H9 (cell line): Measurements from ENCODE around the gene TFF2. TPM values are rescaled to one million over a fixed set of nuclear protein-coding genes. Genes with fewer than 3 reads are reported as not detected.

Experiments used
- DNase-seq: peaks from one replicate; pipeline ENCODE4 v3.0.0-alpha.2; 2017
- H2AFZ ChIP-seq: one replicate; pipeline ENCODE4 v1.6.1; 2013; ENCODE audit warnings: mild to moderate bottlenecking, low read length, control low read depth, moderate library complexity
- H2AK5ac ChIP-seq: 2 replicates; pipeline ENCODE4 v1.6.1; 2013; ENCODE audit warnings: low read length, control low read depth, mixed read lengths; ENCODE audit not compliant: insufficient read length
- H2BK120ac ChIP-seq: one replicate; pipeline ENCODE4 v1.6.1; 2013; ENCODE audit warnings: low read depth, mild to moderate bottlenecking, low read length, control low read depth, inconsistent platforms; ENCODE audit not compliant: poor library complexity, severe bottlenecking
- H2BK12ac ChIP-seq: 2 replicates; pipeline ENCODE4 v1.6.1; 2013; ENCODE audit warnings: low read length, control low read depth, mixed read lengths, low read depth; ENCODE audit not compliant: insufficient read length
- H2BK15ac ChIP-seq: 2 replicates; pipeline ENCODE4 v1.6.1; 2013; ENCODE audit warnings: low read depth, low read length, control low read depth
- H2BK20ac ChIP-seq: one replicate; pipeline ENCODE4 v1.6.1; 2013; ENCODE audit warnings: low read depth, mild to moderate bottlenecking, low read length, control low read depth, inconsistent platforms; ENCODE audit not compliant: poor library complexity, severe bottlenecking
- H2BK5ac ChIP-seq: 2 replicates; pipeline ENCODE4 v1.6.1; 2013; ENCODE audit warnings: low read length, control low read depth, mixed read lengths; ENCODE audit not compliant: insufficient read length
- H3K14ac ChIP-seq: 2 replicates; pipeline ENCODE4 v1.6.1; 2013; ENCODE audit warnings: low read length, control low read depth; ENCODE audit not compliant: insufficient read depth
- H3K18ac ChIP-seq: 2 replicates; pipeline ENCODE4 v1.6.1; 2013; ENCODE audit warnings: low read depth, mild to moderate bottlenecking, mixed read lengths, low read length, control low read depth; ENCODE audit not compliant: insufficient read length
- H3K23ac ChIP-seq: 2 replicates; pipeline ENCODE4 v1.6.1; 2013; ENCODE audit warnings: low read length, control low read depth, mixed read lengths, low read depth; ENCODE audit not compliant: insufficient read length
- H3K23me2 ChIP-seq: 2 replicates; pipeline ENCODE4 v1.6.1; 2013; ENCODE audit warnings: low read depth, mild to moderate bottlenecking, mixed read lengths, low read length, control low read depth; ENCODE audit not compliant: insufficient read length, poor library complexity, severe bottlenecking
- H3K27ac ChIP-seq: 2 replicates; pipeline ENCODE4 v1.5.1; 2013; ENCODE audit warnings: low read length, control low read depth, mixed read lengths, low read depth; ENCODE audit not compliant: insufficient read length
- H3K27me3 ChIP-seq: 2 replicates; pipeline ENCODE4 v1.6.1; 2013; ENCODE audit warnings: low read length, control low read depth, inconsistent platforms; ENCODE audit not compliant: insufficient read depth
- H3K4ac ChIP-seq: 2 replicates; pipeline ENCODE4 v1.6.1; 2013; ENCODE audit warnings: low read depth, mild to moderate bottlenecking, control low read depth, inconsistent platforms, low read length, moderate library complexity
- H3K4me1 ChIP-seq: 2 replicates; pipeline ENCODE4 v1.6.1; 2013; ENCODE audit warnings: low read length, control low read depth, inconsistent platforms; ENCODE audit not compliant: insufficient read depth
- H3K4me2 ChIP-seq: 2 replicates; pipeline ENCODE4 v1.6.1; 2013; ENCODE audit warnings: low read length, control low read depth, mixed read lengths; ENCODE audit not compliant: insufficient read length, insufficient read depth
- H3K56ac ChIP-seq: 2 replicates; pipeline ENCODE4 v1.6.1; 2013; ENCODE audit warnings: low read depth, mild to moderate bottlenecking, mixed read lengths, low read length, control low read depth; ENCODE audit not compliant: insufficient read length
- H3K79me1 ChIP-seq: 2 replicates; pipeline ENCODE4 v1.6.1; 2013; ENCODE audit warnings: low read depth, mild to moderate bottlenecking, moderate library complexity, low read length, control low read depth, inconsistent platforms; ENCODE audit not compliant: insufficient read depth, poor library complexity, severe bottlenecking
- H3K79me2 ChIP-seq: 2 replicates; pipeline ENCODE4 v1.6.1; 2013; ENCODE audit warnings: low read length, control low read depth, inconsistent platforms; ENCODE audit not compliant: insufficient read depth
- H3K9ac ChIP-seq: 2 replicates; pipeline ENCODE4 v1.6.1; 2013; ENCODE audit warnings: low read length, control low read depth, mixed read lengths; ENCODE audit not compliant: insufficient read length; ENCODE audit errors: extremely low read depth
- H3K9me3 ChIP-seq: one replicate; pipeline ENCODE4 v1.6.1; 2013; ENCODE audit warnings: low read depth, low read length, inconsistent platforms; ENCODE audit not compliant: control insufficient read depth
- H3T11ph ChIP-seq: one replicate; pipeline ENCODE4 v1.6.1; 2013; ENCODE audit warnings: mild to moderate bottlenecking, low read length, control low read depth, inconsistent platforms
- H4K20me1 ChIP-seq: one replicate; pipeline ENCODE4 v1.6.1; 2013; ENCODE audit not compliant: control insufficient read depth, insufficient read length, insufficient read depth
- H4K5ac ChIP-seq: 2 replicates; pipeline ENCODE4 v1.6.1; 2013; ENCODE audit warnings: low read depth, mild to moderate bottlenecking, mixed read lengths, low read length, control low read depth; ENCODE audit not compliant: insufficient read length
- H4K8ac ChIP-seq: replicated peaks from 2 replicates; pipeline ENCODE4 v1.6.1; 2013; ENCODE audit warnings: low read length, control low read depth, mixed read lengths, low read depth; ENCODE audit not compliant: insufficient read length
- H4K91ac ChIP-seq: 2 replicates; pipeline ENCODE4 v1.6.1; 2013; ENCODE audit warnings: low read depth, mild to moderate bottlenecking, moderate library complexity, mixed read lengths, low read length, control low read depth; ENCODE audit not compliant: insufficient read length
- H3K27ac Mint-ChIP-seq, 3 experiments: 2 replicates in 2 of 3; 3 replicates in 1 of 3; pipeline ENCODE4 v1.8.0; 2020 to 2021; ENCODE audit warnings: mixed read lengths in 3 of 3, mild to moderate bottlenecking in 1 of 3, moderate library complexity in 1 of 3
- H3K27me3 Mint-ChIP-seq: 2 replicates; pipeline ENCODE4 v1.8.0; 2021; ENCODE audit warnings: low read depth, mild to moderate bottlenecking, moderate library complexity, mixed read lengths
- H3K36me3 Mint-ChIP-seq, 3 experiments: 2 replicates in 2 of 3; 3 replicates in 1 of 3; pipeline ENCODE4 v1.8.0; 2020 to 2021; ENCODE audit warnings: low read depth in 3 of 3, mixed read lengths in 3 of 3; ENCODE audit not compliant: insufficient read depth in 1 of 3
- H3K4me1 Mint-ChIP-seq, 2 experiments: 2 replicates each; pipeline ENCODE4 v1.8.0; 2020; ENCODE audit warnings: mixed read lengths in 2 of 2
- H3K4me3 Mint-ChIP-seq, 2 experiments: 2 replicates in 1 of 2; 3 replicates in 1 of 2; pipeline ENCODE4 v1.8.0; 2020 to 2021; ENCODE audit warnings: mild to moderate bottlenecking in 2 of 2, mixed read lengths in 2 of 2, moderate library complexity in 1 of 2
- H3K9me3 Mint-ChIP-seq, 2 experiments: 2 replicates in 1 of 2; 3 replicates in 1 of 2; pipeline ENCODE4 v1.8.0; 2020; ENCODE audit warnings: mild to moderate bottlenecking in 2 of 2, mixed read lengths in 2 of 2, moderate library complexity in 1 of 2
- CTCF ChIP-seq: fragments of 200-600 bp; sonication (generic); conservative IDR thresholded peaks from 3 replicates; pipeline ENCODE4 v1.8.0; 2021; ENCODE audit warnings: antibody characterized with exemption, mild to moderate bottlenecking
- WGBS: extraction: QIAGEN DNeasy Blood & Tissue Kit; methylation state at CpG from one replicate; pipeline ENCODE4 v1.1.7; 2013; ENCODE audit warnings: missing lambda C conversion rate, low lambda C conversion rate, mixed read lengths; ENCODE audit not compliant: insufficient read length; ENCODE audit errors: extremely low coverage; 5-methylcytosine and 5-hydroxymethylcytosine counted together
- total RNA-seq: library from RNA; stranded (reverse); gene quantifications from 2 replicates; pipeline ENCODE4 v1.2.1, GENCODE V29; 2021

The TFF2 gene
- total RNA-seq, 1 experiment from 2014 or later = not detected

GRCh38 chr21:42357307-42357706 lies 6.5 kb upstream of the TFF2 start:
- Histone ChIP-seq H3T11ph (no peak overlapping the region), H3K79me2 (no peaks in the 10 kb centered on the region), H3K9ac (no peak overlapping the region), H3K23ac (no peak overlapping the region), H3K79me1 (no peaks in the 10 kb centered on the region), H2AFZ (no peak overlapping the region), H2BK12ac (no peak overlapping the region), H3K14ac (no peak overlapping the region), H3K56ac (no peak overlapping the region), H2BK20ac (no peak overlapping the region), H4K8ac (no peak overlapping the region), H2AK5ac (no peak overlapping the region), H3K27ac (no peak overlapping the region), H3K9me3 (no peaks in the 10 kb centered on the region), H2BK15ac (no peak overlapping the region), H3K27me3 (no peaks in the 10 kb centered on the region), H3K4me1 (no peaks in the 10 kb centered on the region), H3K18ac (no peak overlapping the region), H3K23me2 (no peaks in the 10 kb centered on the region), H2BK5ac (no peak overlapping the region), H4K91ac (no peak overlapping the region), H3K4ac (no peak overlapping the region), H2BK120ac (no peak overlapping the region), H3K4me2 (no peak overlapping the region), H4K5ac (no peak overlapping the region), H4K20me1 (no peaks in the 10 kb centered on the region)
- Mint-ChIP-seq H3K27ac (no peak overlapping the region; a peak in 1 of 7 replicates), H3K4me1 (peaks cover 5 to 6% of the 10 kb centered on the region in 2 experiments; a peak in 2 of 4 replicates), H3K36me3 (peaks cover 3 to 5% (median 4%) of the 10 kb centered on the region in 3 experiments; a peak in 6 of 7 replicates), H3K9me3 (peaks cover 9 to 18% of the 10 kb centered on the region in 2 experiments), H3K27me3 (peaks cover 2% of the 10 kb centered on the region; the same call in 1 of the 2 replicates), H3K4me3 (no peak overlapping the region)
- no peak for DNase-seq
- TF ChIP-seq CTCF = no peak
- no CpG with 5 or more reads among the region's 3 CpGs for WGBS
